HG03469 (cell line): ENCODE data around the gene SNRPA.
"Not testable (repeated sequence)": the region's sequence is repeated elsewhere in the genome, so short reads cannot be mapped to it uniquely, and the experiment has no call there.

Source experiments
- ATAC-seq: cut with Tn5 transposase; IDR thresholded peaks from one replicate; pipeline ENCODE4 v1.9.1; 2021; ENCODE audit warnings: mild to moderate bottlenecking, moderate library complexity, moderate number of reproducible peaks; ENCODE audit not compliant: unreplicated experiment

Gene SNRPA

DNA sequence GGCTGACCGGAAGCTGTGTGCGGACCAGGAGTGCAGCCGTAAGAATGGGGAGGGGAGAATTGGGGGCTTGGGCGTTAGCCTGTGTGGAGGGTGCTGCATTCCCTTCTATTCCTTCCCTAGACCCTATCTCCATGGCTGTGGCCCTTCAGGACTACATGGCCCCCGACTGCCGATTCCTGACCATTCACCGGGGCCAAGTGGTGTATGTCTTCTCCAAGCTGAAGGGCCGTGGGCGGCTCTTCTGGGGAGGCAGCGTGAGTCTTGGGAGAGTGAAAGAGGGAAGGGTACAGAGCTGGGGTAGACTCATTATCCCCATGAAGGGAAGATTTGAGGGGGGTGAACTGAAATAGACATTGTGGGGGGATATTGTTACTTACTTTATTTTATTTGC is 24.6 kb downstream of the SNRPA start:
- ATAC-seq: no peak

DNA sequence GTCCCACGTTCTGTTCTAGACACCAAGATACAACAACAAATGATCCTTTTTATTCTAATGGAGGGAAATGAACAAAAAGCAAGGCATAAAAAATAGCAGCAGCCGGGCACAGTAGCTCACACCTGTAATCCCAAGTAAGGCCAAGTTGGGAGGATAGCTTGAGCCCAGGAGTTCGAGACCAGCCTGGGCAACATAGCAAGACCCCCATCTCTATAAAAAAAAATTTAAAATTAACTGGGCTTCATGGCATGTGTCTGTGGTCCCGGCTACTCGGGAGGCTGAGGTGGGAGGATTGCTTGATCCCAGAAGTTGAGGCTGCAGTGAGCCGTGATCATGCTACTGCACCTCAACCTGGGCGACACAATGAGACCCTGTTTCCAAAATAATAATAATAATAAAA is 25.4 kb downstream of the SNRPA start:
- no peak for ATAC-seq

DNA sequence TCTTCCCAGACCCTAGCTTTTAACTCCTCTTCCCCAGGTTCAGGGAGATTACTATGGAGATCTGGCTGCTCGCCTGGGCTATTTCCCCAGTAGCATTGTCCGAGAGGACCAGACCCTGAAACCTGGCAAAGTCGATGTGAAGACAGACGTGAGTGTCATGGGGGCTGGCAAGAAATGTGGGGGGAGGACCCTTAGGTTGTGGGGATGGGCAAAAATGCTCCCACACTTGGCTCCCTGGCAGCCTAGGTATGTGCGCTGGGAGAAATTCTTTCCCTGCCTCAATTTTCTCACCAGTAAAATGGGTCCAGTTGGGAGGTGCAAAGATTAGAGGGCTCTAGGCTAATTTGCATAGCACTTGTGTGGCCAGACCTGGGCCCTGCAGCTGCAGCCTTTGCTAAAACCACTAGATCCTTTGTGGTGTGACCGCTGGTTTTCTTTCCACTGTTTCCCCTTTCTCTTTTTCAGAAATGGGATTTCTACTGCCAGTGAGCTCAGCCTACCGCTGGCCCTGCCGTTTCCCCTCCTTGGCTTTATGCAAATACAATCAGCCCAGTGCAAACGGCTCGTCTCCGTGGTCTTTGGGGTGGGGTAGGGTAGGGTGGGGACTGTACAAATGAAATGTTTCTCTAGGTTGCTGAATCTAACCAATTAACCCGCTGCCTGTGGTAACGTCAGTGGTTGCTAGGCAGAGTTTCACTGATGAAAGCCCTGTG is 26.1 kb downstream of the SNRPA start:
- peak; percentile 44 for ATAC-seq

DNA sequence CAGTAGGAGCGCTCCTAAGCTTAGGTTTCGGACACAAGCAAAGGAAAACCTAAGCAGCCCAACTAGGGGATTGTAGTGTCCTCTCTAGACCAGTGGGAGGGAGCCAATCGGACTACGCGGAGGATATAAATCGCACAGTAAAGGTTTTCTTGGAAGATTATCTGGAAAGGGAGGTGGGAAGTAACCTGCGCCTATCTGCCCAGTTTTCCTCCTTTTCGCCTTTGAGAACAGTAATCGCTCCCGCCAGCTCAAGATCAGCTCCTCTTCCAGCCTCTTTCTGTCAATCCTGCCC is 26.6 kb downstream of the SNRPA start:
- ATAC-seq: no peak

DNA sequence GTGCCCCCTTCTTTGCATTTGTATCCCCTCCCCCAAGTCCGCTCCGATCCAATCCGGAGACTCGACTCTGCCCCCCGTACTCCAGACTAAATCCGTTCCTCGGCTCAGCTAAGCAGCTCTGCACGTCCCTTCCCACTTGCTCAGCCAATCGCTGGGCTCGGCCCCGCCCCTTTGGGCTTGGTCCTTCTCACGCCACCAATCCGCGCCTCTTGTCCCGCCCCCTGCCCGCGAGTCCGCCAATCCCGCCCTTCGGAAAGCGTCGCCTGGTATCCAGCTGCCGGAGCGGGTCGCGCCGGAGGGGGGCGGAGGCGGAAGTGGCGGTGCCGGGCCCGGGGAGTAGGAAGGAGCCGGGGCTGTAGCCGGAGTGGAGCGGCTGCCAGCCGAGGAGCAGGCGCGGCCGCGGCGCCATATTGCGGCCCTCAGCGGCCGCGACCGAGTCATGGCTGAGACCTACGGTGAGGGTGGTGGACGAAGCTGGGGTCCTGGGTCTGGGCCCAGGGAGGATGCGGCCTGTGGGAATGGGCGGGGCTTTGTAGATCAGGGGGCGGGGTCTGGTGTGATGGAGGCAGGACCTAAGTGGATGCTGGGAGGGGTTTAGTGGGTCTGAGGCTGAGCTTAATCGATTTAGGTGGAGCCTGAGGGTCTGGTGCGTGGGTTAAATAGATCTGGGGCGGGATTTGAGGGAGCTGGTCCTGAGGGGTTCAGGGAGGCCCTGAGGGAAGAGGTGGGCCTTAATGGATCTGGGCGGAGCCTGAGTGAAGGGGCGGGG is 27.1 kb downstream of the SNRPA start, which contains the start of gene RAB4B:
Gene RAB4B, plus strand, starts transcription at position 311 of the 769 bp plus-strand sequence. Its CDS starts 129 bp downstream, at position 440.
- ATAC-seq: peak; percentile 33

DNA sequence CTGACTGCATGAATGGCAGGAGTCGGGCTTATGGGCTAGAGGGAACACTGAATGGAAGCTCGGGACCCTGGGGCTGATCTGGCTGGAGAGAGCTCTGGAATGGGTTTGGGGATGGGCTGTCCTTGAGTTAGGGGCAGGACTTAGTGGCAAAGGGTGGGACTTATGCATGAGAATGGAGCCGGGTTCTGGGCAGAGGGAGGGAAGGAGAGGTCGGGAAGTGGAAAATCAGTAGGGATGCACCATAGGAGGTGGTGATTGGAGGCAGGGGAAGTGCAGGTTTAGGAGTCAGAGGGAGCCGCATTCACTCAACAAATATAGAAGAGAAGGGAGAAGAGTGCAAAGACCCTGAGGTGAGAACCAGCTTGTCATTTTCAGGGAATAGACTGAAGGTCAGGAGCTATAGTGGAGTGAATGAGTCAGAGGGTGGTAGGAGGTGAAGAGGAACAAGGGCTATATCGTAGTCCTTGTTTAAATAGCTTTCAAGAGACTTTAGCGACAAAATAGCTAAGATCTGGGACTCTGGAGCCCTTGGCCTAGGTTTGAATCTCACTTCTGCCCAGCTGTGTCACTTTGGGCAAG is 27.8 kb downstream of the SNRPA start:
- ATAC-seq: no peak

DNA sequence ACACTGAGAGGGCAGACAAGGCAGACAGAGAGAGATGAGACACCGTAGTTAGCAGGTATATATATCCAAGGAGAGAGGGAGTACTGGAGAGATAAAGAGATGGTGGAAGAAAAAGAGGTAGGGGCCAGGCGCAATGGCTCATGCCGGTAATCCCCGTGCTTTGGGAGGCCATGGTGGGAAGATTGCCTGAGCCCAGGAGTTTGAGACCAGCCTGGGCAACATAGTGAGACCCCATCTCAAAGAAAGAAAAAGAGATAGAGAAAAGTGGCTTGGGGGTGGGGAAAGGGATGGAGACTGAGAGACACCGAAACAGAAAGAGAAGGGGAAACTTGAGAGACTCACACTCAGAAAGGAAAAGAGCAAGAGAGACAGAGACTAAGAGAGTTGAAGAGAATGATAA is 29.6 kb downstream of the SNRPA start:
- no peak for ATAC-seq

DNA sequence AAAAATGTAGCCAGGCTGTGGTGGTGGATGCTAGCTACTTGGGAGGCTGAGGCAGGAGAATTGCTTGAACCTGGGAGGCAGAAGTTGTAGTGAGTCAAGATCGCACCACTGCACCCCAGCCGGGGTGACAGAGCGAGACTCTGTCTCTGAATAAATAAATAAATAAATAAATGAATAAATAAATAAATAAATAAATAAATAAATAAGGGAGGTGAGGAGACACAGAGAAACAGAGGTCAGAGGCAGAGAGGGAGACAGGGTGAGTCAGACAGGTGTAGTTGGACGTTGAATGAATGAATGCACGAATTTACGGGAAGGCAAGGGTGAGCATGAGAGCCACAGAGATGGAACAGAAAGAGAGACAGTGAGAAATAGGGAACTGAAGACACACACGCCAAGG is 30.1 kb downstream of the SNRPA start:
- no peak for ATAC-seq

DNA sequence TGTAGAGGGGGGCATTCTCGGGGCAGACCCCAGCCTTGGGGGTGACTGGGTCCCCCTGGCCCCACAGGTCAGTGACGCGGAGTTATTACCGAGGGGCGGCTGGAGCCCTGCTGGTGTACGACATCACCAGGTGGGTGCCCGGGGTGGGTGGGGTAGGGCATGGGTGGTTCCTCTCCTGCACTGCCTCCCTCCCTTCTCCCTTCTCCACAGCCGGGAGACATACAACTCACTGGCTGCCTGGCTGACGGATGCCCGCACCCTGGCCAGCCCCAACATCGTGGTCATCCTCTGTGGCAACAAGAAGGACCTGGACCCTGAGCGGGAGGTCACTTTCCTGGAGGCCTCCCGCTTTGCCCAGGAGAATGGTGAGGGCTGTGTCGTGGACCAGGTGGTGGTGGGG is 32.7 kb downstream of the SNRPA start:
- no peak for ATAC-seq

DNA sequence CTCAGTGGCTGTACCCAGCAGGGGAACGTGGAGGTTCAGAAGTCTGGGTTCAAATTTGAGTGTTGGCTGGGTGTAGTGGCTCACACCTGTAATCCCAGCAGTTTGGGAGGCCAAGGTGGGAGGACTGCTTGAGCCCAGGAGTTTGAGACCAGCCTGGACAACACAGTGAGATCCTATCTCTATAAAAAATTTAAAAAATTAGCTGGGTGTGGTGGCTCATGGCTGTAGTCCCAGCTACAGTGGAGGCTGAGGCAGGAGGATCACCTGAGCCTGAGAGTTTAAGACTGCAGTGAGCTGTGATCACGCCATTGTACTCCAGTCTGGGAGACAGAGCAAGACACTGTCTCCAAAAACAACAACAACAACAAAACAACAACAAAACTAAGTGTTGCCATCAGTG is 33.1 kb downstream of the SNRPA start:
- not testable (repeated sequence) for ATAC-seq

DNA sequence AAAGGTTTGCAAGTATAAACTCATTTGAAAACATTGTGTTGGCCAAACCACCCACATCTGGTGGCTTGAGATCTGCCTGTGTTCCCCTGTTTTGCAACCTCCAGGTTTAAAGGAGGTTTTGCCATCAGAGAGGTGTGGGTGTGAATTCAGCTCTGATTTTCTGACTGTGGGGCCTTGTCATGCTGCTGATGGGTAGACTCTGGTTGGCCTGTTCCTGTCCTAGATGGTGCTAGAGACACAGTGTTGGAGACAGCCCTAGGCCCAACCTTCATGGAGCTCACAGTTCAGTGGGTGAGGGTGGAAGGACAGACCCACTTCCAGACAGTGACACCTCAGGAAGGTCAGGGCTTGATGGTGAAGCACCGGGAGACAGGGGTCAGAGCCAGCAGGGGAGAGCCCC is 34.5 kb downstream of the SNRPA start:
- no peak for ATAC-seq

DNA sequence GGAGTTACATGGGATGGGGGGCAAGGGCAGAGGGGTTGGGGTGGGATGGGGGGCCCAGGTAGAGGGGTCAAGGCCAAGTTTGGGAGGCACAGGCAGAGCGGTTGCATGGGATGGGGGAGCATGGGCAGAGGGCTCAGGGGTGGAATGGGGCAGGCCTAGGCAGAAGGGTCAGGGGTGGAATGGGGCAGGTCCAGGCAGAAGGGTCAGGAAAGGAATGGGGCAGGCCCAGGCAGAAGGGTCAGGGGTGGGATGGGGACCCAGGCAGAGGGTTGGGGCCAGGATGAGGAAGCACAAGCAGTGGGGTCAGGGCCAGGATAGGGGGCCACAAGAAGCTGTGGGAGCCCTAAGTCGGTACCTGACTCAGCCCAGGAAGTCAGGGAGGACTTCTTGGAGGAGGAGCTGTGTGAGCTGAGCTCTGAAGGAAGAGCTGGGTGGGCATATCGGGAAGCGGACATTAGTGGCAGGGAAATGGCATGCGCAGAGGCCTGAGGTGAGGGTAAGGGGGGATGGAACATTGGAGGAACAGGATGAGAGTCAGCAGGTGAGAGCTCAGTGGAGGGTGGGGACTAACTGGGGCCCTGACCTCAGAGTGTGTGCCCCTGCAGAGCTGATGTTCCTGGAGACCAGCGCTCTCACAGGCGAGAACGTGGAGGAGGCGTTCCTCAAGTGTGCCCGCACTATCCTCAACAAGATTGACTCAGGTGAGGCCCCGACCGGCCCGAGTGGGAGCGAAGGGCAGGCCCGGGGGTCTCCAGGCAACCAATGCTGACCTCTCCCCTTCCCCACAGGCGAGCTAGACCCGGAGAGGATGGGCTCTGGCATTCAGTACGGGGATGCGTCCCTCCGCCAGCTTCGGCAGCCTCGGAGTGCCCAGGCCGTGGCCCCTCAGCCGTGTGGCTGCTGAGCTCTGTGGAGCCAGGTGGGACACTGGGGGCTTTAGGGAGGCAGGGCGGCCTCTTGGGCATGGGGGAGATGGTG is 35.3 kb downstream of the SNRPA start:
- ATAC-seq: no peak

DNA sequence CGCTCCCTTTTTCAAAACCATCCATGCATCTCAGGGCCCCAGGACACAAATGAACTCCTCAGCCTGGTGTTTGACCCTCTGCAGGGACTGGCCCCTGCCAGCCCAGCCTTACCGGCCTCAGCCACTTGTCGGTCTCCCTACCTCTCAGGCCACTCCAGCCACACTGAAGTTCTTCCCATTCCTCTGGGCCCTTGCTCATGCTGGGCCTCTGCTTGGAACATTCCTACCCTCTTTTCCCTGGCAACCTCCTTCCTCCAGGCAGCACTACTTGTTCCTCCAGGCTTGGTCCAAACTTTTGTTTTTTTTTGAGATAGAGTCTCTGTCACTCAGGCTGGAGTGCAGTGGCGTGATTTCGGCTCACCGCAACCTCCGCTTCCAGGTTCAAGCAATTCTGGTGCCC is 40.3 kb downstream of the SNRPA start:
- no peak for ATAC-seq

DNA sequence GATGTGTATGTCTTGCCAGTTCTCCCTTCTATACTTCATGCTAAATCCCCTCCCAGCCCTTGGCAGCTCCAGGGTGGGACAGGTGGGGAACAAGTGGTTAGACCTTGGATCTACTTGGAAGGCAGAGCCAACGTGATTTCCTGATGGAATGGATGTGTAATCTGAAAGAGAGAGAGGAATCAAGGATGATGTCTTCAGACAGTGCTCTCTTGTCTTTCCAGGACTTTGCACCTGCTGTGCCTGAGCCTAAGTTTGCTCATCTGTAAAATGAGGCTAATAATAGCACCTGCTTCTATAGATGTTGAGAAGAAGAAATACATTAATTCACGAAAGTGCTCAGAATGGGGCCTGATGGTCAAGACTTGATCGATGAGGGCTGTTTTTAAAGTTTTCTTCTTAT is 41.0 kb downstream of the SNRPA start:
- no peak for ATAC-seq

DNA sequence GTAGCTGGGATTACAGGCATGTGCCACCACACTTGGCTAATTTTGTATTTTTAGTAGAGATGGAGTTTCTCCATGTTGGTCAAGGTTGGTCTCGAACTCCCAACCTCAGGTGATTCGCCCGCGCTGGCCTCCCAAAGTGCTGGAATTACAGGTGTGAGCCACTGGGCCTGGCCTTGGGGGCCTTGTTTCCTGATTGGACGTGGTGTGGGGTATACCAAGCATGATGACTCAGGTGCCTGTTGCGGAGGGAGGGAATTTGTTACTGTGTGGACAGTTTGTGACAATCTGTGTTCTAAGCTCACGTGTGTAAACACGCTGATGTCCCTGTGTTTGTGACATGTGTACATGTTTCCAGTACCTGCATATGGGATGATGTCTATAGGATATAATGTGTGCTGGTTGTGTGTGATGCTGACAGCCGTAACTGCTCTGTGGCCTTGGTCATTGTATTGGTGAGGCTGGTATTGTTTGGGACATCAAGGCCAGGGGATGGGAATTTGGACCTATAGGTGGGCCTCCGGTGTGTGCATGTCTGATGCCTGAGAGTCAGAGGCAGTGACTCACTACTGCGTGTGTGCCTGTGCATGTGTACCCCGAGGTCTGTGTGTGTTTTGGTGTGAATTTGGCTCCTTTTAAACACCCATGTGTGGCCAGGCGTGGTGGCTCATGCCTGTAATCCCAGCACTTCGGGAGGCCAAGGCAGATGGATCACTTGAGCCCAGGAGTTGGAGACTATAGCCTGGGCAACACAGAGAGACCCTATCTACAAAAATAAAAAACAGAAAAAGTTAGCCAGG is 46.4 kb downstream of the SNRPA start:
- no peak for ATAC-seq

DNA sequence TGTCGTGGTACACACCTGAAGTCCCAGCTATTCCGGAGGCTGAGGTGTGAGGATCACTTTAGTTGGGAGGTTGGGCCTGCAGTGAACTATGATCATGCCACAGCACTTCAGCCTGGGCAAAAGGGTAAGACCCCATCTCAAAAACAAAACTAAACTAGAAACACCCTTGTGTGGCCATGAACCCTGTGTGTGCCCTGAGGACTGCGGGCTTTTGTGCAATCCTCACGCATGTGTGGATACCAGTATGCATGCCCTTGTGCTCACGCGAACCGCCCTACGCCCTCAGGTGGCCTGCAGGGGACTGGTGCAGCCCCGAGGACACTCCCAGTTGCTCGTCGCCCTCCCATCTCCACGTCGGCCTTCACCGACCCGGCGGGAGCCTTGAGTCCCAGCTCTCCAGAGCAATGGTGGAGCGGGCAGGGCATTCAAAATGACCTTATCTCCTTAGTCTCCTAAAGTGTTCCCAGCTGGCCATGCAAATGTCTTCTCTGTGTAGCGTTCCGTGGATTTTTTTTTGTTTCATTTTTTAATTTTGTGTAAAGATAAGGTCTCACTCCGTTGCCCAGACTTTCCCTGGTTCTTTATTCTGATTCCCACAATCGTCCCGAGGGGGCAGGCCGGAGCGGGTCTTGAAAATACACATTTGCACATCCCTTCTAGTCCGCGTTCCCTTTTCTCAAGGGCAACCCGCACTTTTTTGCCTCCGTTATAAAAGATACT is 47.1 kb downstream of the SNRPA start:
- ATAC-seq: peak; percentile 18

DNA sequence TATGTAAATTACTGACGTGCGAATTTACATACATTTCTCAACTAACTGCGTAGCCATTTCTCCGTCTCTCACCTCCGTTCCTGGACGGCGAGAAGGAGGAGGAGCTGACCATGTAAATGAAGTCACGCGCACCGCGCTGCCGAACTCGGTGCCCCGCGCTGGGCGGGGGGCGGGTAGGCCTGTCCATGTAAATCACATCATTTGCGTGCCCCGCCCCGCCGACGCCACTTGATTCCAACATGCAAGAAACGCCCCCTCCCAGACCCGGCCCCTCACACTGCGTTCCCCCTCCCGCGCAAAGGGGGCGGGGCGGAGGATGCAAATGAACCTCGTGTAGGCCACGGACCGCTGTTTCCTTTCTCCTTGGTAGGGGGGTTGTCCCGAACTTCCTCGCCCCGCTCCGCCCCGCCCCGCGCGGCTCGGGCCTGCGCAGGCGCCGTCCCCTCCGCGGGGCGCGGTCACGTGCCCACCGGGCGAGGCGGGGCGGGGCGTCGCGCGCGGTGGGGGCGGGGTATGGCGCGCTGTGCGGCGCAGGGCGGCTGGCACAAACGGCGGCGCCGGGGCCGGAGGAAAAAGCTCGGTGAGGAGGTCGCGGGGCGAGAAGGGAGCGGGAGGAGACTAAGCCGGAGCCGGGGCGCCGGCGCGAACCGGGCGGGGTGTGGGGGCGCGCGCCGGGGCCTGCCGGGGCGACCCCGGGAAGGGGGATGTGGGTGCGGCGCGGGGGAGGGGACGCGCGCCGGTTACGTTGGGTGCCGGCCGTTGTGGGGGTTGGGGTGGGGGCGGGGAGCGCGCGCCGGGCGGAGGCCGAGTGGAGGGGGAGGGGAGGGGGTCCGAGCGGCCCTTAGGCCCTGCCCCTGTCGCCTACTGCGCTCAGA is 47.9 kb downstream of the SNRPA start, which contains the start of gene EGLN2:
Gene EGLN2, plus strand, starts transcription at position 509 of the 875 bp plus-strand sequence. CDS start 1,382 bp downstream, outside the sequence.
- ATAC-seq: peak; percentile 50

DNA sequence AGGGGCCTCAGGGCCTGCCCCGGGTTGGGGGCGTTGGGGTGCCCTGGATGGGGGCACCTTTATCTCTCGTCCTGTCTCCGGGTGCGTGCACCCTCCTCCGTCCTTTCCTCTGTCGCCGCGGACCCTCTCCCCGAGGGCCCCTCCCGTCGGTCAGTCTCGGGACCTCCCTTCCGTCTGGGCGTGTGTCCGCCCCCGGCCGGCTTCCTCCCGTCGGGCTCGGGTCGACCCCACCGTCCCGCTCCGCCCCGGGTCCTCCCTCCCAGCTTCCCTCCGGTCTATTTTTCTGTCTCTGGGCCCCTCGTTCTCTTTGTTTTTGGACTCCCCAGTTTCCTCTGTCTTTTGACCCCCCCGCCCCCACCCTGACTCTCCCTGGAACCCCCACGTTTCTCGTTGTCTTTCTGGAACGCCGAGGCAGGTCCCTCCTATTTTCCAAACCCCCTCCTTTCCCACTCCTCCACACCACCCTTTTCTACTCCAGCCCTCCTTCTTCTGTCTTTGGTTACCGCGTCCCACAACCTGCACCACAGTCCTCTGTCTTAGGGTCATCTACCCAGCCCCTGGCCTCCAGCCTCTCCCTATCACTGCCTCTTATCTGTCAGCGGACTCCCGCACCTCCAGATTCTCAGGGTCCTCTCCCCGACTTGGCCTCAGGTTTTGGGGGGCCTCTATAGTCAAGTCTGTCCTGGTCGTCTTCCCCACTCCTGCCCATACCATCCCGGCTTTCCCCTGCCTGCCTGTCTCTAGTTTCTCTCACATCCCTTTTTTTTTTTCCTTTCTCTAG is 48.7 kb downstream of the SNRPA start:
- ATAC-seq: no peak
